Measurements from ENCODE around the gene NINJ2.
"Not testable (repeated sequence)": the region's sequence is repeated elsewhere in the genome, so short reads cannot be mapped to it uniquely, and the experiment has no call there.

NINJ2 gene, protein sequence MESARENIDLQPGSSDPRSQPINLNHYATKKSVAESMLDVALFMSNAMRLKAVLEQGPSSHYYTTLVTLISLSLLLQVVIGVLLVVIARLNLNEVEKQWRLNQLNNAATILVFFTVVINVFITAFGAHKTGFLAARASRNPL

DNA sequence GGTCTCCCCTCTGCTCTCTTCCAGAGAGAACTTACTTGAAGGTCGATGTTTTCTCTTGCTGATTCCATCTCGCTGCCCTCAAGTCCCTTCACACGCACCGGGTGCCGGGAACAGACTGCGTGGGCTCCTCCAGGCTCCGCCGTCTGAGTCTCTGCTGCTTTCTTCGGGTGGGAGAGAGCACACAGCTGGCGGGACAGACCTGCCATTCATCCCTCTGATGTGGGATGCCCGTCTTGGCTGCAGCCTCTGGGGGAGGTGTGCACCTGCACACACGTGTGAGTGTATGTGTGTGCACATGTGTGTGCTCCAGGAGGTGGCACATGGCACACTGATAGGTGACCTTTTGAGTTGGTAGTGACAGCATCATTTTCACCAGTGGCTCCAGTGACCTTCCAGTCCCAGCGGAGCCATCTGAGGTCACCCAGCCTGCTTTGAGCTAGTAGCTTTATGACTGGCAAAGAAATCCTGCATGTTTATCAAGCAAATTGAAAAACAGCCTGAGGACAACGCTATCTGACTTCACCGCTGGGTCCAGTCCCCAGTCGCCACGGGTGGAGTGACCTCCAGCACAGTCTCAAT is at the start of gene NINJ2:
NINJ2 (minus strand) TSS at position 153 of the 579 bp plus-strand sequence; CDS start at position 68, 85 bp downstream.
- H3K4me3 ChIP-seq (ENCODE audit: low read depth, low read length), result no peak within 1 kb of the TSS
- DNase-seq (ENCODE audit: low read depth), result no peak
- TF ChIP-seq, protein P1, sequence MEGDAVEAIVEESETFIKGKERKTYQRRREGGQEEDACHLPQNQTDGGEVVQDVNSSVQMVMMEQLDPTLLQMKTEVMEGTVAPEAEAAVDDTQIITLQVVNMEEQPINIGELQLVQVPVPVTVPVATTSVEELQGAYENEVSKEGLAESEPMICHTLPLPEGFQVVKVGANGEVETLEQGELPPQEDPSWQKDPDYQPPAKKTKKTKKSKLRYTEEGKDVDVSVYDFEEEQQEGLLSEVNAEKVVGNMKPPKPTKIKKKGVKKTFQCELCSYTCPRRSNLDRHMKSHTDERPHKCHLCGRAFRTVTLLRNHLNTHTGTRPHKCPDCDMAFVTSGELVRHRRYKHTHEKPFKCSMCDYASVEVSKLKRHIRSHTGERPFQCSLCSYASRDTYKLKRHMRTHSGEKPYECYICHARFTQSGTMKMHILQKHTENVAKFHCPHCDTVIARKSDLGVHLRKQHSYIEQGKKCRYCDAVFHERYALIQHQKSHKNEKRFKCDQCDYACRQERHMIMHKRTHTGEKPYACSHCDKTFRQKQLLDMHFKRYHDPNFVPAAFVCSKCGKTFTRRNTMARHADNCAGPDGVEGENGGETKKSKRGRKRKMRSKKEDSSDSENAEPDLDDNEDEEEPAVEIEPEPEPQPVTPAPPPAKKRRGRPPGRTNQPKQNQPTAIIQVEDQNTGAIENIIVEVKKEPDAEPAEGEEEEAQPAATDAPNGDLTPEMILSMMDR (IDR thresholded peaks at IDR 0.05; ENCODE audit: insufficient read depth, low read depth, low read length, missing control alignments), result no peak

DNA sequence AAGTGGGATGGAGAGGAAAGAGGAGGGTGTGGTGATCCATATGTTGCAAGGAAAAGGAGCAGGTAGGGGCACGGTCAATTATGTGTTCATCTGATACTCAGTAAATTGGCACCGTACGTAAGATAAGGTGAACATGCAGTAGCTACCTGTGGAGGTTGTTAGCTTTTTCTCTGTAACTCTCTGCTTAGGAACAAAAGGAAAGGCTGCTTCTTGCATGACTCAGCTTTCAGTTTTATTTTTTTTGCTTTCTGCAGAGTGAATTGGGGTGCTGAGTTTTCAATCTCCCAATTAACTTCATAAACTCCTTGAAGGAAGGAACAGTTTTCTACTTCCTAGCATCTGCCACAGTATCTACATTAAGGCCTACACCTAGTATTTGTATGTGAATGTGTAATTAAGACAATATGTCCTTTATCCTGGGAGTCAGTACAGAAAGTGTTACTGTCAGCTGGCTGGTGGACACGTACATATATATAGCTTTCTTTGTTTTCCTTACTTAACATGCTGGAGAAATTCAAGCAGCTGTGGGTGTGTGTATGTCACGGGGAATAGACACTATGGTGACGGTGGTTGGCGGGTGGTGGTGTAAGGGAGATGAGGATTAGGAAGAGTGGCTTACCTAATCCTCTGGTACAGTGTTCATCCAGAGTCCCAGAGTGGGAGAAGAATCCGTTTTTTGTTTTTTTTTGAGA is 49.1 kb upstream of the NINJ2 start:
- TF ChIP-seq, protein P1 (IDR thresholded peaks at IDR 0.05; ENCODE audit: insufficient read depth, low read depth, low read length, missing control alignments), result no peak
- DNase-seq (ENCODE audit: low read depth), result peak; percentile 15

DNA sequence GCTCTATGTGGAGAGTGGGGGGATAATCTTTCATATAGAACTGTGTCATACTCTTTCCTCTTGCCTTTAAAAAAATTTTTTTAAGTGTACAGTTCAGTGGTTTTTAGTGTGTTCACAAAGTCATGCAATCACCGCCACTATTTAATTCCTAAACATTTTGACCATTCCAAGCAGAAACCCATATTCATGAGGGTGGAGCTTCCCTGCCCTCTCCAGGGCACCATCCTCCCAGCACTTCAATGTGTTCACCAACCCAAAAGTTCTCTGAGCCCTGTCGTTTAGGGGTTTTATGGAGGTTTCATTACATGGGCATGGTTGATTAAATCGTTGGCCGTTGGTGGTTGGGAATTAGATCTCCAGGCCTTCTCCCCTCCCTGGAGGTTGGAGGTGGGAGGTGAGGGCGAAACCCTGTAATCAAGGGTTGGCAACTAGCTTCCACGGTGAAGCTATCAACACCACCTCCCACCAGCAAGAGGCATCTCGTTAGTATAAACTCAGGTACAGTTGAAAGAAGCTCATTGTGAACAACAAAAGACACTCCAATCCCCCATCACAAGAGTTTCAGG is 46.3 kb upstream of the NINJ2 start:
- no peak for DNase-seq (ENCODE audit: low read depth)
- TF ChIP-seq, protein P1 (IDR thresholded peaks at IDR 0.05; ENCODE audit: insufficient read depth, low read depth, low read length, missing control alignments), result no peak

More for the DNA sequence above, 49.1 kb upstream of the NINJ2 start:
- H3K4me3 ChIP-seq (ENCODE audit: low read depth, low read length), result no peak overlapping the region

DNA sequence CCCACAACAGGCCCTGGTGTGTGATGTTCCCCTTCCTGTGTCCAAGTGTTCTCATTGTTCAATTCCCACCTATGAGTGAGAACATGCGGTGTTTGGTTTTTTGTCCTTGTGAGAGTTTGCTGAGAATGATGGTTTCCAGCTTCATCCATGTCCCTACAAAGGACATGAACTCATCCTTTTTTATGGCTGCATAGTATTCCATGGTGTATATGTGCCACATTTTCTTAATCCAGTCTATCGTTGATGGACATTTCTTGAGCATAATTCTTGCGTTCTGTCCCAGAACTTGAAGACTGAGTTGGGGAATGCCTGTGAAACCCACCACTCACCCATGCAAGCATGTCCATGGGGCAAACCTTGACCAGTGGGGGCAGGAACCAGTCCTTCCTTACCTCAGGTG is 44.8 kb upstream of the NINJ2 start:
- DNase-seq (ENCODE audit: low read depth); H3K4me3 ChIP-seq (ENCODE audit: low read depth, low read length): not testable (repeated sequence)

More for the DNA sequence above, 46.3 kb upstream of the NINJ2 start:
- H3K4me3 ChIP-seq (ENCODE audit: low read depth, low read length), result no peak overlapping the region

DNA sequence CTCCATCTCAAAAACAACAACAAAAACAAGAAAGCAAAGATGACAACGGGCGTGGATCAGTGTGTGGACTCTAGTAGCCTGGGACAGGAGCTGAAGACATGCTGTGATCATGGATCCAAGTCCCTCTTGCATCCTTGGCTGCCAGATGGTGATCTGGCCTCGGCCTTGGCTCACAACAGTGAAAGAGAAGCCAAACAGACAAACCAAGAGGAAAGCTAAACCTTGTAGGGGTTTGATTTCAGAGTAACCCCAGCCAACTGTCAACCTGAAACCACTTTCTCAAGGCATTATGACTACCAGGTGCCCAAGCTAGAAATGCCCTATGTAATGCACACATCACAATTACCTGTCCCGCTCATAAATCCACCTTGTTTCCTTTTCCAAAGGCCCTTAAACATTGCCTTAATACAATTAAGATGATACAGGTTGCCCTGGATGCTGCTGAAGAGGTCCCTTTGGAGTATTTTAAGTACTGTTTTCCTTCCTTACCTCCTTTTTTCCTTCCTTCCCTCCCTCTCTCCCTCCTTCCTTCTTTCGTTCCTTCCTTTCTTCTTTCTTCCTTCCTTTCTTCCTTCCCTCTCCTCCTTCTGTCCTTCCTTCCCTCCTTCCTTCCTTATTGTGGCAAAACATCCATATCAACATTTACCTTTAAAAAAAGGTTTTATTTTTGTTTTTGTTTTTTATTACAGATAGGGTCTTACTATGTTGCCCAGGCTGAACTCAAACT is 41.4 kb upstream of the NINJ2 start:
- H3K4me3 ChIP-seq (ENCODE audit: low read depth, low read length), result no peak overlapping the region
- DNase-seq (ENCODE audit: low read depth), result peak; percentile 82
- TF ChIP-seq, protein P1 (IDR thresholded peaks at IDR 0.05; ENCODE audit: insufficient read depth, low read depth, low read length, missing control alignments), result no peak

DNA sequence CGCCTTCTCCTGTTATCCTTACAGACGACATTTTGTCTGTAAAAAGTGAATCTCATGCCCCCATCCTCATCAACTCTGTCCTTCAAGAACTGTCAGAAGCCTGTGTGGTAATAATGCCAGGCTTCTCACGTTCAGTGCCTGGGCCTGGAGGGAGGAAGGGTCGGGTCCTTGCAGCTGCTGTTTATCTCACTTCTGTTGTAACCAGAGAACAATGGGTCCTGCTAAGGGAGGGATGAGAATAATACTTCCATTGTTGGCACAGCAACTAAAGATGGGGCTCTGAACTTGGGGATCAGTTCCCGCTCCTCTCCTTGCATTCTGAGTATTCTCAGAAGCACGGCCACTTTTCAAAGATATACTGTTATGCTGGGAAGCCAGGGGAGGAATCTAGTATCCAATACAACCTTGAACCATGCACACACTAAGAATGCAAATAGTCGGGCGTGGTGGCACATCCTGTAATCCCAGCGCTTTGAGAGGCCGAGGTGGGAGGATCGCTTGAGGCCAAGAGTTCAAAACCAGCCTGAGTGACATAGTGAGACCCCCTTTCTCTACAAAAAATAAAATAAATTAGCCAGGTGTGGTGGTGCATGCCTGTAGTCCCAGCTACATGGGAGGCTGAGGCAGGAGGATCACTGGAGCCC is 38.8 kb upstream of the NINJ2 start:
- TF ChIP-seq, protein P1 (IDR thresholded peaks at IDR 0.05; ENCODE audit: insufficient read depth, low read depth, low read length, missing control alignments), result no peak
- H3K4me3 ChIP-seq (ENCODE audit: low read depth, low read length), result no peak overlapping the region
- DNase-seq (ENCODE audit: low read depth), result no peak
